GM13977 (cell line): ENCODE data around the gene SELENOM.
"Not testable (repeated sequence)": the region's sequence is repeated elsewhere in the genome, so short reads cannot be mapped to it uniquely, and the experiment has no call there.

ENCODE experiments used
- DNase-seq: peaks from one replicate; pipeline ENCODE4 v3.0.0; 2012; ENCODE audit warnings: low spot score
- in situ Hi-C: fragments of 300-500 bp; cut with MboI; formaldehyde crosslinking; loops from one replicate; pipeline ENCODE4 v1.12.0; 2022; ENCODE audit warnings: low sequenced_read_pairs, low pct_unique_long_range_greater_than_20kb, mixed read lengths, inconsistent platforms; ENCODE audit not compliant: unreplicated experiment
- TF ChIP-seq, protein P1 (sequence below): IDR thresholded peaks from 2 replicates; pipeline ENCODE4 v1.5.1; 2012; ENCODE audit warnings: mild to moderate bottlenecking, control low read depth; ENCODE audit not compliant: insufficient read depth; ENCODE audit errors: extremely low read depth, missing control alignments

The SELENOM gene

DNA sequence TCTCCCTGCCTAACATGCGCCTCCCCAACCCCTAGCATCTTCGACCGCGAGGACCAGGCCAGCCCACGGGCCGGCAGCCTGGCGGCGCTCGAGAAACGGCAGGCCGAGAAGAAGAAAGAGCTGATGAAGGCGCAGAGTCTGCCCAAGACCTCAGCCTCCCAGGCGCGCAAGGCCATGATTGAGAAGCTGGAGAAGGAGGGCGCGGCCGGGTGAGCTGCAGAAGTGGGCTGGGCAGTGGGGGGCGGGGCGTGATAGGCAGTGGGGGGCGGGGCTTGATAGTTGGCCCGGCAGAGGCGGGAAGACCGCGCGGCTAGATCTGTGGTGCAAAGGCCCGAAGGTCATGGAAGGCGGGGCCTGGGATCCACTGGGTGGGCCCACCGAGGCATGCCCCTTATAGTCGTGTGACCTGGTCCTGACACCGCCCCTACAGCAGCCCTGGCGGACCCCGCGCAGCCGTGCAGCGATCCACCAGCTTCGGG is 8.7 kb downstream of the SELENOM start:
- DNase-seq = no peak
- in situ Hi-C loops = no loop called here
- TF ChIP-seq, protein P1, sequence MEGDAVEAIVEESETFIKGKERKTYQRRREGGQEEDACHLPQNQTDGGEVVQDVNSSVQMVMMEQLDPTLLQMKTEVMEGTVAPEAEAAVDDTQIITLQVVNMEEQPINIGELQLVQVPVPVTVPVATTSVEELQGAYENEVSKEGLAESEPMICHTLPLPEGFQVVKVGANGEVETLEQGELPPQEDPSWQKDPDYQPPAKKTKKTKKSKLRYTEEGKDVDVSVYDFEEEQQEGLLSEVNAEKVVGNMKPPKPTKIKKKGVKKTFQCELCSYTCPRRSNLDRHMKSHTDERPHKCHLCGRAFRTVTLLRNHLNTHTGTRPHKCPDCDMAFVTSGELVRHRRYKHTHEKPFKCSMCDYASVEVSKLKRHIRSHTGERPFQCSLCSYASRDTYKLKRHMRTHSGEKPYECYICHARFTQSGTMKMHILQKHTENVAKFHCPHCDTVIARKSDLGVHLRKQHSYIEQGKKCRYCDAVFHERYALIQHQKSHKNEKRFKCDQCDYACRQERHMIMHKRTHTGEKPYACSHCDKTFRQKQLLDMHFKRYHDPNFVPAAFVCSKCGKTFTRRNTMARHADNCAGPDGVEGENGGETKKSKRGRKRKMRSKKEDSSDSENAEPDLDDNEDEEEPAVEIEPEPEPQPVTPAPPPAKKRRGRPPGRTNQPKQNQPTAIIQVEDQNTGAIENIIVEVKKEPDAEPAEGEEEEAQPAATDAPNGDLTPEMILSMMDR = no peak

DNA sequence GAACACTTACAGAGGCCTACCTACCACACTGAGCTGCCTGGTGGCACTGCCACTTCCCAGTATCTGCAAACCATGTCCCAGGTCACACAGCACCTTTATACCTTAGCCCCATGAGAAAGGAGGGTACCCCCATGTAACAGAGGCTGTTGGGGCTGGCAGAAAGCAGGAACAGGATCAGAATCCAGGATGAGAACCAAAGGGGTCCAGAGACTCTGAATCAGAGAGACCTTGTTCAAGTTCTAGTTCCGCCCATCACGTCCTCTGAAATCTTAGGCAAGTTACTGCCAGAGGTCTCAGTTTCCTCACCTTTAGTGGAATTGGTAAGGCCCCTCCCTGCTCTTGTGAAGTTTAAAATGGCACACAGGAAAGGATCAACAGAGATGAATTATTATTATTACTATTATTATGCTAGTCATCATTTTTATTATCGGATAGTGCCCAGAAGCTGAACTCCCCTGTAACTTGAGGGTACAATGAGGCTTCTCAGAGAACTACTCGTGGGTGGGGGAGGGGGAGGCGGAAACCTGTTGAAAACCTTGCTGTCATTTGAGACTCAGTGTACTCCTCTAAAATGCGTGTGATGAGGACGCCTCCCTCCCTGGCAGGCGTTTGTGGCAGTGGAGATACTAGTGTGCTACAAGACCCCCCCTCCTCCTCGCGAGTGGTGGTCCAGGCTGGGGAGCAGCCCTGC is 9.3 kb downstream of the SELENOM start:
- DNase-seq = no peak
- in situ Hi-C loops = no loop called here
- TF ChIP-seq, protein P1 = no peak

DNA sequence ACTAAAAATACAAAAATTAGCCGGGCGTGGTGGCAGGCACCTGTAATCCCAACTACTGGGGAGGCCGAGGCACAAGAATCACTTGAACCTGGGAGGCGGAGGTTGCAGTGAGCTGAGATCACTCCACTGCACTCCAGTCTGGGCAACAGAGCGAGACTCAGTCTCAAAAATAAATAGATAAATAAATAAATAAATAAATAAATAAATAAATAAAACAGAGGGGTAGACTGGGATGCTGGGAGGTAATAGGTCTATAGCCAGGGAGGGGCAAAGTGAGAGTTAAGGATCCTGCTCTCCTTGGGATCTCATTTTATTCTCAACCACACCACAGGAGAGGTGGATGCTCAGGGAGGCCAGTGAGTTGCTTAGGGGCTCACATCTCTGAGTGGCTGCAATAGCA is 9.8 kb downstream of the SELENOM start:
- in situ Hi-C loops, DNase-seq: not testable (repeated sequence)

DNA sequence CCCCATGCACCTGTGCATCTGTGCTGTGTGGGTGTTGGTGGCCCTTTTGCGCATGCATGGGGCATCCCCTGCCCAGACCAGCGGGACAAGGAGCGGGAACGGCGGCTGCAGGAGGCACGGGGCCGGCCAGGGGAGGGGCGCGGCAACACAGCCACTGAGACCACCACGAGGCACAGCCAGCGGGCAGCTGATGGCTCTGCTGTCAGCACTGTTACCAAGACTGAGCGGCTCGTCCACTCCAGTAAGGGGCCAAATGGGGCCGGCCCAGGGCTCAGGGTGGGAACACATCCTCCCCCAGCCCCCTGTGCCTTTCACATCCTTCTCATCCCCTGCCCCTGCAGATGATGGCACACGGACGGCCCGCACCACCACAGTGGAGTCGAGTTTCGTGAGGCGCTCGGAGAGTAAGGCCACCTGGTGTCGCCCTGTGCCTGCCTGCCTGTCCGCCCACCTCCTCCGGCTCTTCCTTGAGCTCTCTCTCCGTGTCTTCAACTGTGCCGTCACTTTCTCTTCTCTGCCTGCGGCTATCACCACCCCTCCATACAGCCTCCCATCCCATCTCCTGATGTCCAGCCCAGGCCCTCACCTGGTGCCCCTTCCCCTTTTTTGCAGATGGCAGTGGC is 10.6 kb downstream of the SELENOM start:
- TF ChIP-seq, protein P1 = no peak
- no peak for DNase-seq
- in situ Hi-C loops = no loop called here

DNA sequence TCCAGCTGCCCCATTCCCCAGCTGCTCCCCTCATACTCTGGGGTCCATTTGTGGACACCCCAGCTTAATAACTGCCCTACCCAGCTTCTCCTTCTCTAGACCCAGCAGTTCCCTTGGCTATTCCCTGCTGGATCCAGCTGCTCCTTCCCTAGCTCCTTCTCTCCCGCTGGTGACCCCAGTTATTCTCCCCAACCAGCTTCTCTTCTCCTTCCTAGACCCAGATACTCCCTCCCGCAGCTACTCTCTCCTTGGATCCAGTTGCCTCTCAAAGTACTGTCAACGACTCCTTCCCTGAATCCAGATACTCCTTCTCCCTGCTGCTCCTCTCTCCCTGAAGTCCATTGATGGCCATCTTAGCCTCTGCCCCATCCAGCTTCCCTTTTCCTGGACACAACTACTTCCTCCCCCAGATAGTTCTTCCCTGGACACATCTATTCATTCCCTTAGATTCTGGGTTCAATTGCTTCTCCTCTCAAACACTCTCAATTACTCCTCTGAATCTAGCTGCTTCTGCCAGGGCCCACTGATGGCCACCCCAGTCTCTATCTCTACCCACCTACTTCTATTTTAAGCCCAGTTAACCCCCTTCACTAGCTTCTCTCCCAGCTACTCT is 11.6 kb downstream of the SELENOM start:
- in situ Hi-C loops = no loop called here
- no peak for DNase-seq
- TF ChIP-seq, protein P1 = no peak

DNA sequence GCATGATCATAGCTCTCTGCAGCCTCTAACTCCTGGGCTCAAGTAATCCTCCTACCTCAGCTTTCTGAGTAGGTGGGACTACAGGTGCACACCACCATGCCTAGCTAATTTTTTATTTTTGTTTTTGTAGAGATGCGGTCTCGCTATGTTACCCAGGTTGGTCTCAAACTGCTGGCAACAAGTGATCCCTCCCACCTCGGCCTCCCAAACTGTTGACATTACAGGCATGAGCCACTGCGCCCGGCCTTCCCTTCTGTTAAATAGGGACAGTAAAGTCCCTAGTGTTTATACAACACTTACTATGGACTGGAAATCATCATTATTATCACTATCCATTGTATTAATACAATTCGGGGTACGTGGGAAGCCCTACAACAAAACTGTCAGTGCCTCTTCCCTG is 12.6 kb downstream of the SELENOM start:
- DNase-seq = no peak
- TF ChIP-seq, protein P1 = no peak
- in situ Hi-C loops = no loop called here

DNA sequence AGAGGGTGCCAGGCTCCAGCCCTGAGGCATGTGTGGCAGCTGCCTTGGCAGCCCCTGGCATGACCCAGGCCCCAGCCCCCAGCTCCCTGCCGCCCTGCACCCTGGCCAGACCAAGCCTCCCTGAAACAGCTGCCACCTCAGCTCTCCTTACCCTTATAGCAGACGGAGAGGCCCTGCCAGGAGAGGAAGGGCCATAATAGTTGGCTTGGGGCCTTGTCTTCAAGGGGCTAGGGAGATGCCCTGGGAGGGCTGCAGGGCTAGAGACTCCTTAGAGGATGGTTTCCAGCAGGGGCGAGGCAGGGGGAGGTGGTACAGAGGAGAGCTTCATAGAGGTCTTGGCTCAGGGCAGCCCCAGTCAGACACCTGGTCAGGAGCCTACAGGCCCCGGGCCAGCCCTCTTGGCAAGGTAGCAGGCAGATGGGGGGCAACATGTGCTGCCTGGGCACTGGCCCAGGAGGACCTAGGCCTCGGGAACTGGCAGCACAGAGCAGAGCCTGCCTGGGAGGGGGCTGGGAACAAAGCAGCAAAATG is 13.3 kb downstream of the SELENOM start:
- TF ChIP-seq, protein P1 = no peak
- DNase-seq = peak; percentile 28
- in situ Hi-C loops = no loop called here
